Measurements from ENCODE around the gene QSOX1.

QSOX1 gene

GRCh38 chr1:180184041-180184440, 29.4 kb downstream of the QSOX1 start:
- TF ChIP-seq GATA2 (IDR thresholded peaks at IDR 0.05; ENCODE audit: low read depth, low read length) (no peak), GATA3 (IDR thresholded peaks at IDR 0.05; ENCODE audit: low read depth, low read length) (no peak)

- TF ChIP-seq GATA2 (IDR thresholded peaks at IDR 0.05; ENCODE audit: low read depth, low read length) (no peak), GATA3 (IDR thresholded peaks at IDR 0.05; ENCODE audit: low read depth, low read length) (no peak)
These were observed 30.6 kb downstream of the QSOX1 start for GRCh38 chr1:180185281-180185680.

GRCh38 chr1:180185971-180186645, 31.4 kb downstream of the QSOX1 start:
- TF ChIP-seq GATA2 (IDR thresholded peaks at IDR 0.05; ENCODE audit: low read depth, low read length) (no peak), GATA3 (IDR thresholded peaks at IDR 0.05; ENCODE audit: low read depth, low read length) (no peak)

DNA sequence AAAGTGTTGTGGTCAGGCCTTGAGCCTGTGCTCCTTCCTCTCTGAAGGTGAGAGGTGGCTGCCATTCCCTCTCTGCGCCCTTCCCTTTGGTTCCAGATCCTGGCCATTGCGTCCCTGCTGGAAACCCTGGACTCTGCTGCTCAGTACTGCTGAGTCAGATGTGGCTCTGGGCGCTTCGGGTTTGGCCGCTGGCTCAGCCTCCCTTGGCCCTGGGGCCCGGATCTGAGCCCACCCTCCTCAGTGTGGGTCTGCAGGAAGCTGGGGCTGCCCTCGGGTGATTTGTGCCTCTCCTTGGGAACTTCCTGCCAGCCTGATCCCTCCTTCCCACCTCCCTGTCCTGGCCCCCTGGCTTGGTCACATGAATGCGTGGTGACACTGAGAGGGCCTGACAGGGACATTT, 32.2 kb downstream of the QSOX1 start:
- no peak for TF ChIP-seq GATA2 (IDR thresholded peaks at IDR 0.05; ENCODE audit: low read depth, low read length)
- TF ChIP-seq GATA3 (IDR thresholded peaks at IDR 0.05; ENCODE audit: low read depth, low read length) = no peak

DNA sequence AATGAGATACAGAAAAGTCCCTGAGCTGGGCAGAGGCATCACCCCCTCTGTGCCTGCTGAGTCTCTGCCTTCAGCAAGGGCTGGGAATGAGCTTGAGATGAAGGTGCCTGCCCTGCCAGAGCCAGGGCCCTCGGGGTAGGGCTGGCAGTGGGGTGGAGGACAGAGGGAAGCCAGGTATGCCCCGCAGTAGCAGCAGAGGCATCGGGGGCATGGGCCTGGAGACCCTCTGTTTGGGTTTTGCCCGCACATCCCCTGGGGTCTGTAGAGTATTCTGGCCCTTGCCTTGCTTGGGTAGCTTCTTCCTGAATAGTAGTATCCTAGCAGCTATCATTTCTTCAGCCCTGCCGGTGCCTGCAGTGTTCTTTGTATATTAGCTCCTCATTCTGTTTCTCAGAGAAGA, 33.0 kb downstream of the QSOX1 start:
- TF ChIP-seq GATA2 (IDR thresholded peaks at IDR 0.05; ENCODE audit: low read depth, low read length) (no peak), GATA3 (IDR thresholded peaks at IDR 0.05; ENCODE audit: low read depth, low read length) (no peak)

- TF ChIP-seq GATA3 (IDR thresholded peaks at IDR 0.05; ENCODE audit: low read depth, low read length) (no peak), GATA2 (IDR thresholded peaks at IDR 0.05; ENCODE audit: low read depth, low read length) (no peak)
These were observed 33.4 kb downstream of the QSOX1 start for GRCh38 chr1:180188091-180188506.

- TF ChIP-seq GATA2 (IDR thresholded peaks at IDR 0.05; ENCODE audit: low read depth, low read length) = no peak
- TF ChIP-seq GATA3 (IDR thresholded peaks at IDR 0.05; ENCODE audit: low read depth, low read length) = no peak
These were observed 34.1 kb downstream of the QSOX1 start for GRCh38 chr1:180188684-180189175.

DNA sequence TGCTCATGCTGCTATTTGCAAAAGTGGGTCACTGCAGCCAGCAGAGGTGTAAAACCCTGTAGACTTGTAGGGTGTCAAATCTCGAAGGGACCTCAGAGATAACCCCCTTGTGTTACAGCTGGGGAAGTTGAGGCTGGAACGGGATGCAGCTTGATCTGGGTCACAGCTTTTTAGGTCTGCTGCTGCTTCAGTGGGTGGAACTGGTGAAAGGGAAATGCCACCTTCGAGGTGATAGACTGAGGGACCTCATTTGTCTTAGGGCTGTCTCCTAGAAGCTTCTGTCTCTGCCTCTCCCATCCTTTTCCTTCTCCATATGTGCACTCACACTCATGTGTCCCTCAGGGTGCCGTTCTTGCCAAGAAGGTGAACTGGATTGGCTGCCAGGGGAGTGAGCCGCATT, 35.4 kb downstream of the QSOX1 start:
- TF ChIP-seq GATA2 (IDR thresholded peaks at IDR 0.05; ENCODE audit: low read depth, low read length) = no peak
- TF ChIP-seq GATA3 (IDR thresholded peaks at IDR 0.05; ENCODE audit: low read depth, low read length) = no peak

GRCh38 chr1:180192172-180192571, 37.5 kb downstream of the QSOX1 start:
- TF ChIP-seq GATA3 (IDR thresholded peaks at IDR 0.05; ENCODE audit: low read depth, low read length) (no peak), GATA2 (IDR thresholded peaks at IDR 0.05; ENCODE audit: low read depth, low read length) (no peak)

DNA sequence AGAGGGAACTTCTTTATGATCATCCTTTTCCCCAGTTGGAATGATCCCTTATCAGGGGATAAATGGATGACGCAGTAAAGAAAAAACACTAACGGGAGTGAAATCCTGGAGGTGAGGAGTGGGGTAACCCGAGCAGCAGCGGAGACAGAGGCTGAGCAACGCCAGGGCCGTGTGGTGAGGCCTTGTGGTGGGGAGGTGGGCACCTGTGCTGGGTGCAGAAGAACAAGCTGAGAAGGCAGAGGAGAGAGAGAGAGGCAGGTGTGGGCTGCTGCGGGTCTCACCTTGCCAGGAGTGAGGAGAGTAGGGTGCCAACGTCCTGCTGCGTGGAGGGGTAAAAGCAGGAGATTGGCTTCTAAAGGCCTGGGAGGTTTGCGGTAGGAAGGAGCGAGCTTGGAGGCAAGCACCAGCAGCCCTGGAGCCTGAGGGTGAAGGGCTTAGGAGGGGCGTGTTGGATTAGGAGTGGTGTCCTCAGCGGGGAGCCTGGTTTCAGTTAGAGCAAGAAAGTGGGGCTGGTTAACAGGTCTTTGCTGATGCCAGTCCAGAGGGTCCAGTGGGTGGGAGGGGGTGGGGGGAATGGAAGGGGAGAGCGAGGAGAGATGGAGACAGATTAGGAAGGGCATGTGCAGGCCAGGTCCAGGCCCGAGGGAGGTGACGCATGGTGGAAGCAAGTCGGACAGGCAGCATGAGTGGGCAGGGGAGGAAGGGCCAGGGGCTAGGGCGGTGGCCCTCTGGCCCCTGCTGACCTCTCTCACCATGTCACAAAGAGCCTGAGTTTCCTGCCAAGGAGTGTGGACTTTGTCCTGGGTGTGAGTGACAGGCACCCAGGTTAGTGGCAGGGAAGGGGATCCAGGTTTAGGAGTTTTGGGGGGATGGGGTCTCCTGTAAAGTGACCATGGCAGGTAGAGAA, 38.7 kb downstream of the QSOX1 start:
- TF ChIP-seq GATA2 (IDR thresholded peaks at IDR 0.05; ENCODE audit: low read depth, low read length) = peak; percentile 35; the same call in 1 of the 2 replicates
- TF ChIP-seq GATA3 (IDR thresholded peaks at IDR 0.05; ENCODE audit: low read depth, low read length) = no peak

DNA sequence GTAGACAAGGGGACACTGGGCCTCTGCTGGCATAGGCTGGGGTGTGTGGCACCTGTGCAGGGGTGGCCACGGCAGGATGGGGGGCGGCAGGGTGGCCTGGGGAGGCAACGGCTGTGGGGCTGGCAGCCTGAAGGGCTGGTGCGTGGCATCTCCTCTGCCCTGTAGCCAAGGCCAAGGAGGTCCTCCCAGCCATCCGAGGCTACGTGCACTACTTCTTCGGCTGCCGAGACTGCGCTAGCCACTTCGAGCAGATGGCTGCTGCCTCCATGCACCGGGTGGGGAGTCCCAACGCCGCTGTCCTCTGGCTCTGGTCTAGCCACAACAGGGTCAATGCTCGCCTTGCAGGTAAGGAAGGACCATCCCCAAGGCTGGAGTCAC, 39.4 kb downstream of the QSOX1 start:
- TF ChIP-seq GATA2 (IDR thresholded peaks at IDR 0.05; ENCODE audit: low read depth, low read length) (no peak), GATA3 (IDR thresholded peaks at IDR 0.05; ENCODE audit: low read depth, low read length) (no peak)

DNA sequence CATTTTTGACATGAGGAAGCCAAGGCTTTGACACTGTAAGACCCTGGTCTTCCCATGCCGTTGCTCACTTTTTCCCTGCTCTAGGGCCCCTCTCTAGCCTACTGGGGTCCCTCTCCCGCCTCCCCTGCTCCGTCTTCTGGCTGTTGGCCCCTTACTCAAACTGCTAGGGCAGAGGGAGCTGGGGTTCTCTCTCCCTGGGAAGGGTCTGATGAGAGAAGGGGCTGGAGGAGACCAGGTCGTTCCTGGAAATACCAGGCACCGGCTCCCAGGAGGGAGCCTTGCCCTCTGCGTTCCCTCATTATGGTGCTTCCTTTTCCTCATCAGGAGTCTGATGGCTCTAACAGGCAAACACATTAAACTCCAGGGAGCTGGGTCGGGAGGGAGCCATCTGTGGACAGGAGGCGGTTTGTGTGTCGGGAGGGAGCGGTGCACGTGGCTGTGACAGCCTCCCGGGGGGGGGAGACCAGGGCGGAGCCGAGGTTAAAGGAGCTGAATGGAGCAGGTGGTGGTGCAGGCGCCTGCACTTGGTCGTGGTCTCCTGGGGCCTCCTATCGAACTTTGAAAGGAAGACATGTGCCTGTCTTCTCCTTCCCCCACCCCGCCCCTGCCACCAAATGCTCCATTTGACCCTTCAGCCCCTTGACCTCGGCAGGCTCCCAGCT, 40.0 kb downstream of the QSOX1 start:
- TF ChIP-seq GATA2 (IDR thresholded peaks at IDR 0.05; ENCODE audit: low read depth, low read length) = no peak
- TF ChIP-seq GATA3 (IDR thresholded peaks at IDR 0.05; ENCODE audit: low read depth, low read length) = no peak

DNA sequence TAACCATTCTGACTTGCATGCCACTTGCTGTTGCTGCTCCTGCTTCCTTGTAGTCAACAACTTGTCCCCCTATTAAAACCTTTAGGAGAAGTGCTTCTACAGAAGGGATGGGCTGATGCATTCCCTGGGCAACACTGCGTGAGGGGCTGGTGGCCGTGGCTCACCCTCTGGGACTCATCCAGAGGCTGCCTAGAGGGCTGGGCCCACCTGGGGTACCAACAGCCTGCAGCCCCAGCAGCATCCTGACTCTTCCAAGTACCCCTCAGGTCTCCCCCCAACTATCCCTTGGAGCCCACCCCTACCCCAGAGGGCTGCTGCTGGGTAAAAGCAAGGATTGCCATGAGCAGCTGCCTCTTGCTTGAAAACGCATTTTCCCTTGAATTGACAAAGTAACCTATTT, 40.7 kb downstream of the QSOX1 start:
- TF ChIP-seq GATA3 (IDR thresholded peaks at IDR 0.05; ENCODE audit: low read depth, low read length) (no peak), GATA2 (IDR thresholded peaks at IDR 0.05; ENCODE audit: low read depth, low read length) (no peak)

GRCh38 chr1:180195916-180196315, 41.2 kb downstream of the QSOX1 start:
- no peak for TF ChIP-seq GATA3 (IDR thresholded peaks at IDR 0.05; ENCODE audit: low read depth, low read length)
- TF ChIP-seq GATA2 (IDR thresholded peaks at IDR 0.05; ENCODE audit: low read depth, low read length) = no peak

Data from SH-SY5Y (cell line).